Parathyroid adenoma (tissue), 2 donors: ENCODE results near the gene TMEM150B.

Experiments
- H2AFZ ChIP-seq: fragments of 300-600 bp; sonication (generic); one replicate; pipeline ENCODE4 v1.7.0; 2017; ENCODE audit warnings: antibody characterized with exemption, mild to moderate bottlenecking
- H3K27ac ChIP-seq: fragments of 300-600 bp; sonication (generic); one replicate; pipeline ENCODE4 v1.7.0; 2017
- H3K27me3 ChIP-seq: fragments of 300-600 bp; sonication (generic); one replicate; pipeline ENCODE4 v1.7.0; 2017; ENCODE audit warnings: low read length; ENCODE audit not compliant: control insufficient read depth, insufficient read depth
- H3K36me3 ChIP-seq: fragments of 300-600 bp; sonication (generic); one replicate; pipeline ENCODE4 v1.7.0; 2017; ENCODE audit warnings: low read length; ENCODE audit not compliant: control insufficient read depth, insufficient read depth
- H3K4me1 ChIP-seq: fragments of 300-600 bp; sonication (generic); one replicate; pipeline ENCODE4 v1.7.0; 2017; ENCODE audit warnings: control low read depth
- H3K4me2 ChIP-seq: fragments of 300-600 bp; sonication (generic); one replicate; pipeline ENCODE4 v1.7.0; 2017; ENCODE audit warnings: low read length
- H3K4me3 ChIP-seq: fragments of 300-600 bp; sonication (generic); one replicate; pipeline ENCODE4 v1.7.0; 2017; ENCODE audit warnings: low read depth, low read length
- H3K79me2 ChIP-seq: fragments of 300-600 bp; sonication (generic); one replicate; pipeline ENCODE4 v1.7.0; 2017; ENCODE audit warnings: control low read depth
- H3K9ac ChIP-seq: fragments of 300-600 bp; sonication (generic); one replicate; pipeline ENCODE4 v1.7.0; 2017; ENCODE audit warnings: mild to moderate bottlenecking
- H3K9me3 ChIP-seq: fragments of 300-600 bp; sonication (generic); one replicate; pipeline ENCODE4 v1.7.0; 2017; ENCODE audit warnings: low read length; ENCODE audit not compliant: control insufficient read depth
- CTCF ChIP-seq: fragments of 300-600 bp; sonication (generic); IDR thresholded peaks from one replicate; pipeline ENCODE4 v1.7.0; 2017; ENCODE audit warnings: antibody characterized with exemption, mild to moderate bottlenecking
- donor health status: primary hyperparathyroidism.

The TMEM150B gene

GRCh38 chr19:55325172-55325571 lies at the start of gene TMEM150B:
TMEM150B (minus strand) TSS chr19:55325341; CDS start chr19:55321036, 4,305 bp downstream.
- no peak within 1 kb of the TSS for H3K9ac ChIP-seq
- no peak within 1 kb of the TSS for H2AFZ ChIP-seq
- no peaks in the 10 kb centered on the region for H3K79me2 ChIP-seq
- H3K4me1 ChIP-seq = no peaks in the 10 kb centered on the region
- no peak within 1 kb of the TSS for H3K4me3 ChIP-seq
- H3K27ac ChIP-seq = no peak within 1 kb of the TSS
- no peaks in the 10 kb centered on the region for H3K9me3 ChIP-seq
- no peaks in the 10 kb centered on the region for H3K36me3 ChIP-seq
- H3K4me2 ChIP-seq = no peak within 1 kb of the TSS
- H3K27me3 ChIP-seq = no peaks in the 10 kb centered on the region
- TF ChIP-seq CTCF = no peak

GRCh38 chr19:55373993-55374757 lies 49.0 kb upstream of the TMEM150B start:
- H3K4me1 ChIP-seq = no peaks in the 10 kb centered on the region
- no peaks in the 10 kb centered on the region for H3K79me2 ChIP-seq
- H3K36me3 ChIP-seq = no peaks in the 10 kb centered on the region
- H3K9me3 ChIP-seq = no peaks in the 10 kb centered on the region
- H3K9ac ChIP-seq = no peak overlapping the region
- H2AFZ ChIP-seq = no peak overlapping the region
- H3K27me3 ChIP-seq = peaks cover 6% of the 10 kb centered on the region
- H3K4me2 ChIP-seq = no peak overlapping the region
- no peak overlapping the region for H3K4me3 ChIP-seq
- H3K27ac ChIP-seq = no peak overlapping the region
- TF ChIP-seq CTCF = no peak

GRCh38 chr19:55373306-55373992 lies 48.3 kb upstream of the TMEM150B start:
- Histone ChIP-seq H3K27me3 (peaks cover 10% of the 10 kb centered on the region), H3K9me3 (no peaks in the 10 kb centered on the region), H3K4me2 (no peak overlapping the region), H3K4me1 (no peaks in the 10 kb centered on the region), H2AFZ (no peak overlapping the region), H3K36me3 (no peaks in the 10 kb centered on the region), H3K79me2 (no peaks in the 10 kb centered on the region), H3K9ac (no peak overlapping the region), H3K27ac (no peak overlapping the region), H3K4me3 (no peak overlapping the region)
- no peak for TF ChIP-seq CTCF

GRCh38 chr19:55372316-55373081 lies 47.4 kb upstream of the TMEM150B start:
- no peak overlapping the region for H3K27ac ChIP-seq
- no peak overlapping the region for H3K4me2 ChIP-seq
- H3K79me2 ChIP-seq = no peaks in the 10 kb centered on the region
- H3K9me3 ChIP-seq = no peaks in the 10 kb centered on the region
- TF ChIP-seq CTCF = no peak
- H3K9ac ChIP-seq = no peak overlapping the region
- no peaks in the 10 kb centered on the region for H3K36me3 ChIP-seq
- H2AFZ ChIP-seq = no peak overlapping the region
- peaks cover 10% of the 10 kb centered on the region for H3K27me3 ChIP-seq
- H3K4me3 ChIP-seq = no peak overlapping the region
- no peaks in the 10 kb centered on the region for H3K4me1 ChIP-seq
